H9 (cell line): Measurements from ENCODE around the gene TMEM115. TPM values are rescaled to one million over a fixed set of nuclear protein-coding genes. Genes with fewer than 3 reads are reported as not detected.

Experiments
- DNase-seq: peaks from one replicate; pipeline ENCODE4 v3.0.0-alpha.2; 2017
- H2AFZ ChIP-seq: one replicate; pipeline ENCODE4 v1.6.1; 2013; ENCODE audit warnings: mild to moderate bottlenecking, low read length, control low read depth, moderate library complexity
- H2AK5ac ChIP-seq: 2 replicates; pipeline ENCODE4 v1.6.1; 2013; ENCODE audit warnings: low read length, control low read depth, mixed read lengths; ENCODE audit not compliant: insufficient read length
- H2BK120ac ChIP-seq: one replicate; pipeline ENCODE4 v1.6.1; 2013; ENCODE audit warnings: low read depth, mild to moderate bottlenecking, low read length, control low read depth, inconsistent platforms; ENCODE audit not compliant: poor library complexity, severe bottlenecking
- H2BK12ac ChIP-seq: 2 replicates; pipeline ENCODE4 v1.6.1; 2013; ENCODE audit warnings: low read length, control low read depth, mixed read lengths, low read depth; ENCODE audit not compliant: insufficient read length
- H2BK15ac ChIP-seq: 2 replicates; pipeline ENCODE4 v1.6.1; 2013; ENCODE audit warnings: low read depth, low read length, control low read depth
- H2BK20ac ChIP-seq: one replicate; pipeline ENCODE4 v1.6.1; 2013; ENCODE audit warnings: low read depth, mild to moderate bottlenecking, low read length, control low read depth, inconsistent platforms; ENCODE audit not compliant: poor library complexity, severe bottlenecking
- H2BK5ac ChIP-seq: 2 replicates; pipeline ENCODE4 v1.6.1; 2013; ENCODE audit warnings: low read length, control low read depth, mixed read lengths; ENCODE audit not compliant: insufficient read length
- H3K14ac ChIP-seq: 2 replicates; pipeline ENCODE4 v1.6.1; 2013; ENCODE audit warnings: low read length, control low read depth; ENCODE audit not compliant: insufficient read depth
- H3K18ac ChIP-seq: 2 replicates; pipeline ENCODE4 v1.6.1; 2013; ENCODE audit warnings: low read depth, mild to moderate bottlenecking, mixed read lengths, low read length, control low read depth; ENCODE audit not compliant: insufficient read length
- H3K23ac ChIP-seq: 2 replicates; pipeline ENCODE4 v1.6.1; 2013; ENCODE audit warnings: low read length, control low read depth, mixed read lengths, low read depth; ENCODE audit not compliant: insufficient read length
- H3K23me2 ChIP-seq: 2 replicates; pipeline ENCODE4 v1.6.1; 2013; ENCODE audit warnings: low read depth, mild to moderate bottlenecking, mixed read lengths, low read length, control low read depth; ENCODE audit not compliant: insufficient read length, poor library complexity, severe bottlenecking
- H3K27ac ChIP-seq: 2 replicates; pipeline ENCODE4 v1.5.1; 2013; ENCODE audit warnings: low read length, control low read depth, mixed read lengths, low read depth; ENCODE audit not compliant: insufficient read length
- H3K27me3 ChIP-seq: 2 replicates; pipeline ENCODE4 v1.6.1; 2013; ENCODE audit warnings: low read length, control low read depth, inconsistent platforms; ENCODE audit not compliant: insufficient read depth
- H3K4ac ChIP-seq: 2 replicates; pipeline ENCODE4 v1.6.1; 2013; ENCODE audit warnings: low read depth, mild to moderate bottlenecking, control low read depth, inconsistent platforms, low read length, moderate library complexity
- H3K4me1 ChIP-seq: 2 replicates; pipeline ENCODE4 v1.6.1; 2013; ENCODE audit warnings: low read length, control low read depth, inconsistent platforms; ENCODE audit not compliant: insufficient read depth
- H3K4me2 ChIP-seq: 2 replicates; pipeline ENCODE4 v1.6.1; 2013; ENCODE audit warnings: low read length, control low read depth, mixed read lengths; ENCODE audit not compliant: insufficient read length, insufficient read depth
- H3K56ac ChIP-seq: 2 replicates; pipeline ENCODE4 v1.6.1; 2013; ENCODE audit warnings: low read depth, mild to moderate bottlenecking, mixed read lengths, low read length, control low read depth; ENCODE audit not compliant: insufficient read length
- H3K79me1 ChIP-seq: 2 replicates; pipeline ENCODE4 v1.6.1; 2013; ENCODE audit warnings: low read depth, mild to moderate bottlenecking, moderate library complexity, low read length, control low read depth, inconsistent platforms; ENCODE audit not compliant: insufficient read depth, poor library complexity, severe bottlenecking
- H3K79me2 ChIP-seq: 2 replicates; pipeline ENCODE4 v1.6.1; 2013; ENCODE audit warnings: low read length, control low read depth, inconsistent platforms; ENCODE audit not compliant: insufficient read depth
- H3K9ac ChIP-seq: 2 replicates; pipeline ENCODE4 v1.6.1; 2013; ENCODE audit warnings: low read length, control low read depth, mixed read lengths; ENCODE audit not compliant: insufficient read length; ENCODE audit errors: extremely low read depth
- H3K9me3 ChIP-seq: one replicate; pipeline ENCODE4 v1.6.1; 2013; ENCODE audit warnings: low read depth, low read length, inconsistent platforms; ENCODE audit not compliant: control insufficient read depth
- H3T11ph ChIP-seq: one replicate; pipeline ENCODE4 v1.6.1; 2013; ENCODE audit warnings: mild to moderate bottlenecking, low read length, control low read depth, inconsistent platforms
- H4K20me1 ChIP-seq: one replicate; pipeline ENCODE4 v1.6.1; 2013; ENCODE audit not compliant: control insufficient read depth, insufficient read length, insufficient read depth
- H4K5ac ChIP-seq: 2 replicates; pipeline ENCODE4 v1.6.1; 2013; ENCODE audit warnings: low read depth, mild to moderate bottlenecking, mixed read lengths, low read length, control low read depth; ENCODE audit not compliant: insufficient read length
- H4K8ac ChIP-seq: replicated peaks from 2 replicates; pipeline ENCODE4 v1.6.1; 2013; ENCODE audit warnings: low read length, control low read depth, mixed read lengths, low read depth; ENCODE audit not compliant: insufficient read length
- H4K91ac ChIP-seq: 2 replicates; pipeline ENCODE4 v1.6.1; 2013; ENCODE audit warnings: low read depth, mild to moderate bottlenecking, moderate library complexity, mixed read lengths, low read length, control low read depth; ENCODE audit not compliant: insufficient read length
- H3K27ac Mint-ChIP-seq, 3 experiments: 2 replicates in 2 of 3; 3 replicates in 1 of 3; pipeline ENCODE4 v1.8.0; 2020 to 2021; ENCODE audit warnings: mixed read lengths in 3 of 3, mild to moderate bottlenecking in 1 of 3, moderate library complexity in 1 of 3
- H3K27me3 Mint-ChIP-seq: 2 replicates; pipeline ENCODE4 v1.8.0; 2021; ENCODE audit warnings: low read depth, mild to moderate bottlenecking, moderate library complexity, mixed read lengths
- H3K36me3 Mint-ChIP-seq, 3 experiments: 2 replicates in 2 of 3; 3 replicates in 1 of 3; pipeline ENCODE4 v1.8.0; 2020 to 2021; ENCODE audit warnings: low read depth in 3 of 3, mixed read lengths in 3 of 3; ENCODE audit not compliant: insufficient read depth in 1 of 3
- H3K4me1 Mint-ChIP-seq, 2 experiments: 2 replicates each; pipeline ENCODE4 v1.8.0; 2020; ENCODE audit warnings: mixed read lengths in 2 of 2
- H3K4me3 Mint-ChIP-seq, 2 experiments: 2 replicates in 1 of 2; 3 replicates in 1 of 2; pipeline ENCODE4 v1.8.0; 2020 to 2021; ENCODE audit warnings: mild to moderate bottlenecking in 2 of 2, mixed read lengths in 2 of 2, moderate library complexity in 1 of 2
- H3K9me3 Mint-ChIP-seq, 2 experiments: 2 replicates in 1 of 2; 3 replicates in 1 of 2; pipeline ENCODE4 v1.8.0; 2020; ENCODE audit warnings: mild to moderate bottlenecking in 2 of 2, mixed read lengths in 2 of 2, moderate library complexity in 1 of 2
- CTCF ChIP-seq: fragments of 200-600 bp; sonication (generic); conservative IDR thresholded peaks from 3 replicates; pipeline ENCODE4 v1.8.0; 2021; ENCODE audit warnings: antibody characterized with exemption, mild to moderate bottlenecking
- WGBS: extraction: QIAGEN DNeasy Blood & Tissue Kit; methylation state at CpG from one replicate; pipeline ENCODE4 v1.1.7; 2013; ENCODE audit warnings: missing lambda C conversion rate, low lambda C conversion rate, mixed read lengths; ENCODE audit not compliant: insufficient read length; ENCODE audit errors: extremely low coverage; 5-methylcytosine and 5-hydroxymethylcytosine counted together
- total RNA-seq: library from RNA; stranded (reverse); gene quantifications from 2 replicates; pipeline ENCODE4 v1.2.1, GENCODE V29; 2021

TMEM115 gene
- total RNA-seq, 1 experiment from 2014 or later = 32.3 TPM

DNA sequence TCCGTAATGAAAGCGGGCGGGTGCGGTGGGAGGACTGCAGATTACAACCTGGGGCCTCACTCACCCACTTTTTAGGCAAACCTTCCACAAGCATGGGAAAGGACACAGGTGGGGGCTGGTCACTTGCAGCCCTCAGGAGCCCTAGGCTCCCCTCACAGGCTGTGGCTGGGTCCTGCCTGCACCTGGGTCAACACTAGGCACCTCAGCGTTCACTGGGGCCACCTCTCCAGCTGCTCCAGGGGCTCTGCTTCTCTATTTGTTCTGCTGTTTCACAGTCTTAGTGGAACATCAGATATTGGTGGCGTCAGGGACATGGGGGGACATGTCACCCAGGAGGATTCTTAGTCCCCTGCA is 30.1 kb upstream of the TMEM115 start:
- H3K9ac ChIP-seq = no peak overlapping the region
- no peaks in the 10 kb centered on the region for H3K79me1 ChIP-seq
- no peaks in the 10 kb centered on the region for H3K79me2 ChIP-seq
- no peak overlapping the region for H2BK20ac ChIP-seq
- no peak overlapping the region for H2BK15ac ChIP-seq
- H3K9me3 Mint-ChIP-seq = no peaks in the 10 kb centered on the region
- H3K4me2 ChIP-seq = no peak overlapping the region
- H3K27ac ChIP-seq = no peak overlapping the region
- no peak overlapping the region for H4K5ac ChIP-seq
- H2AK5ac ChIP-seq = no peak overlapping the region
- 0 out of 4 replicates have a peak, but pooled peaks cover 0 to 6% of the 10 kb centered on the region in 2 experiments for H3K4me1 Mint-ChIP-seq
- H3K9me3 ChIP-seq = no peaks in the 10 kb centered on the region
- TF ChIP-seq CTCF = no peak
- no peaks in the 10 kb centered on the region for H3K4me1 ChIP-seq
- H3K36me3 Mint-ChIP-seq = 0 out of 7 replicates have a peak, but pooled peaks cover 0 to 4% (median 0%) of the 10 kb centered on the region in 3 experiments
- no peak for DNase-seq
- no peaks in the 10 kb centered on the region for H3K27me3 ChIP-seq
- no peak overlapping the region for H4K91ac ChIP-seq
- H3K4ac ChIP-seq = no peak overlapping the region
- H2BK5ac ChIP-seq = no peak overlapping the region
- no peak overlapping the region for H3K4me3 Mint-ChIP-seq
- peaks cover 2% of the 10 kb centered on the region for H3K27me3 Mint-ChIP-seq
- H4K20me1 ChIP-seq = peaks cover 2% of the 10 kb centered on the region
- H3K14ac ChIP-seq = no peak overlapping the region; the same call in 1 of the 2 replicates
- no peak overlapping the region for H3K27ac Mint-ChIP-seq
- H3K23ac ChIP-seq = no peak overlapping the region
- no peaks in the 10 kb centered on the region for H3K23me2 ChIP-seq
- H3T11ph ChIP-seq = no peak overlapping the region
- H2BK12ac ChIP-seq = no peak overlapping the region
- H2AFZ ChIP-seq = no peak overlapping the region
- no peak overlapping the region for H3K56ac ChIP-seq
- no CpG with 5 or more reads among the region's 6 CpGs for WGBS
- H4K8ac ChIP-seq = no peak overlapping the region
- no peak overlapping the region for H2BK120ac ChIP-seq
- H3K18ac ChIP-seq = no peak overlapping the region
